Stimulated activated CD4-positive, alpha-beta T cell treated with anti-CD3 and anti-CD28 coated beads, Interleukin-4, amount 100 ng/mL, for 1 hour (primary cell): ENCODE data around the gene PTPRN.
A peak's percentile ranks its signal among the peaks of the same experiment; 100 is the strongest.

ENCODE experiments used
- DNase-seq: peaks from one replicate; pipeline ENCODE4 v3.0.0-alpha.2; 2020

PTPRN gene

GRCh38 chr2:219286436-219287115 is 22.6 kb downstream of the PTPRN start:
- DNase-seq = no peak

DNA sequence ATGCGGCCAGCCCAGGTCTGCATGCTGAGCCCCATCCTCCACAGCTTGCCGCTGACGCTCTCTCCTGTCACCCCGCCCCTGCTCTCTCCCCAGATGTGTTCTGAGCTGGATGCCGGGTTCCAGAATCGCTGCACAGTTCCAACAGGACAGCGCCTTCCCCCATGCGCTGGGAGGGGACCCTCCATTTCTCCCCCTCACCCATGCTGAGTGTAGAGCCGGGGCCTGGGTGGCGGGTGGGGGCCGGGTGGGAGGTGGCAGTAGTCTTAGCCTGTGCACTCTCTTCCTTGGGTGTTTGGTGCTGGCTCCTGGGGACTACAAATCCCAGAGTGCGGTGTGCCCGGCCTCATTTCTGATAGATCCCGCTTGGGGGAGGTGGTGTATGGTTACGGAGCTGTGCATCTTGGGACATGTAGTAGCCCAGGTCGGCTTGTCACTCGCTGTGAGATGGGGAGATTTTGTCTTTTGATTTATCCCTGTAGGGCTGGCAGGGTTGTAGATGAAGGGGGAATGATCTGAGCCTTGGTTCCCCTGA is 23.2 kb downstream of the PTPRN start:
- DNase-seq = no peak

DNA sequence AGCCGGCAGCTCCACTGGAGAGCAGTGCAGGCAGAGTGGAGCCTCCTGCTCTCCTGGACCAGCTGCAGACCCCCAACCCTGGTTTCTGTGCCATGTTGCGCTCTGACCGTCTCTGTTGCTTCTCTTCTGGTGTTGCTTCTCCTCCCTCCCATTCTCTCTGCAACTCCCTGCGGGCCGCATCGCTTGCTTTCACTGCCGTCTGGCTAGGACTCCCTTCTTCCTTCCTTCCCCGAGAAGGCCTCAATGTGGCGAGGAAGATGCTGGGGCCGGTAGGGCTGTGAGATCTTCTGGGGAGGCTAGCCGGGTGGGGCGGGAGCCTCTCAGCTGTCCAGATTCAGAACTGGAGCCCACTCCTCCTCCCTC is 23.8 kb downstream of the PTPRN start:
- no peak for DNase-seq

GRCh38 chr2:219284501-219285372 is 24.5 kb downstream of the PTPRN start:
- no peak for DNase-seq

GRCh38 chr2:219282943-219283581 is 26.1 kb downstream of the PTPRN start:
- no peak for DNase-seq

GRCh38 chr2:219282375-219282774 is 26.8 kb downstream of the PTPRN start:
- no peak for DNase-seq

GRCh38 chr2:219281588-219281987 is 27.6 kb downstream of the PTPRN start:
- DNase-seq = no peak

- DNase-seq = no peak
Measured at GRCh38 chr2:219280651-219281050, 28.6 kb downstream of the PTPRN start.

GRCh38 chr2:219279916-219280516 is 29.2 kb downstream of the PTPRN start:
- DNase-seq = no peak

- peak; percentile 99 for DNase-seq
Measured at GRCh38 chr2:219279151-219279915, 29.9 kb downstream of the PTPRN start, which contains the start of gene DNAJB2. DNAJB2 (plus strand) TSS chr2:219279366; CDS start chr2:219279834, 468 bp downstream.

DNA sequence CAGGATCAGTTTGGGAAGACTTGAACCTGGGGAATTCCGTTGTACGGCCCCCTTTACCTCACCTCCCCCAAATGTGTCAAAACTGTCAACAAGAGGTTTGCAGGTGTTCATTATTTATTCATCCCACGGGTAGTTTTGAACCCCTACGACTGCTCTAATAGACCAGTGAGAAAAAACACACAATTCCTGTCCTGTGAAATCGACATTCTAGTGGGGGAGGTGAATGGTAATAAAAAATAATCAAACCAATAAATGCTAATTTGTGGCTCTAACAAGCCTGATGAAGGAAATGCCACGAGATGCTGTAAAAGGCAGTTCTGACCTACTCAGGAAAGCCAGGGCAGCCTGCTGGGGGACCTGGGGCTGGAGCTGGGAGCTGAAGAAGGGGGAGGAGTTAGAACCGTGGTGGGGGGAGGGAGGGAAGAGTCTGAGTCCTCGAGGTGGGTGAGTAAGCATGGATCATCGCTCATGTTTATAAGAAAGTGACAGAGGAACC is 30.5 kb downstream of the PTPRN start:
- DNase-seq = no peak

DNA sequence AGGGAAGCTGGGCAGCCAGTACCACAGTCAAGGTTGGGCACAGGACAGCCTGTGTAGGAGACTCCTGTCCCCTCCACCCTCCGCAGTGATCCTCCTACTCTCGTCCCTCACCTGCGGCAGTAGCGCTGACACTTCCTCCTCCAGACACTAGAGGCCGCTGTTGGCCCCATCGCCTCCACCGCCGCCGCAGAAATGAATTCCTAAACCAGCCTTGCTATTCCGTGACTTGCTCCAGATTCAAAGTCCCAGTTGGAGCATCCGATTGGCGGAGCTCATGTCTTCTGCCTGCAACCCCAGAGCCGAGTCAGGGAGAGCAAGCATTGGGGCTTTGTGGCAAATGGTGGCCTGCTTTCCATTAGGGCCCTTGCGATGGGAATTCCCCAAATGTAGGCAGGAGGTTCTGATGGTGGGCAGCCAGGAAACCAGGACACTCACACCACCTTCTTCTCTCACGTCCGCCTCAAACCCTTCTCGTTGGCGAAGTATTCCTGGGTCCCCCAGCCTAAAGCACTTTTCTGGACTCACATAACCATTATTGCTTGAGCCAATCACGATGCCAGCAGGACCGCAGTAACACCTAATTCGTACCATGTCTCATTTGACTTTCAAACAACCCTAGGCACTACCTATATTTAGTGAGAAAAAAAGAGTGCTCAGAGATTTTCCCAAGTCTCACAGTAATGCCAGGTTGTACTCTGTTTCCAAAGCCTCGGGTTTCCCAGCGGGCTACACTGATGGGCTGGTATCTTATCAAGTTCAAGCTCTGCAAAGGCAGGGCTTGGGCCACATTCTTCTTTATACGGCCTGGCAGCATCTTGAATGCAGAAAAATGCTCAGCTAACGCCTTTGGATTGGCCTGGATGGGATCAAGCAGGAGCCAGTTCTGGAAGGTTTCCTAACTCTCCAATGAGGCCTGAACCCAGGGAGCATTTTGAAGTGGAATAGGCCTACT is 31.2 kb downstream of the PTPRN start:
- DNase-seq = peak; percentile 74

DNA sequence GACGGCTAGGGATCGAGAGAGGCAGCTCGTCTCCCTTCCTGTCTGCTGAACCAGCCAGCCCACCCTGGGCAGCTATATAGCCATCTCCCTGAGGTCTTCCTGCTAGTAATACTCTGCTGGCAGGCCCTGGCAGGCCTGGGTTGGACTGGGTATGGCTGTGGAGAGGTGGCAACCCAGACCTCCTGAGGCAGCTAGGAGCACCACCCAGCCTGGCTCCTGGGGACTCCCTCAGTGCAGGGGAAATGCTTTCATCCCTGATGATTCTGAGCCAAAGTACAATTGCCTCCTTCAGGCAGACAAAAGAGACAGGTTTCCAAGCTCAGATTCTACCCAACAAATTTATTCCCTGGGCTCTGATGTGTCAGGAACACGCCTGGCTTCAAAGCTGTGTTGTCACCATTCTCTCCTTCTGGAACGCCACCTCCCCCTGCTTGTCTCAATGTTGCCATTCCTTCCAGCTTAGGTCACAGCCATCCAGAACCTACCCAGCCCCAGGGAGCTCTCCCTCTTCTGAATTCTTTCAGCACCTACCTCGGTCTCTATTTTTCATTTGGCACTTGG is 34.8 kb downstream of the PTPRN start:
- no peak for DNase-seq

DNA sequence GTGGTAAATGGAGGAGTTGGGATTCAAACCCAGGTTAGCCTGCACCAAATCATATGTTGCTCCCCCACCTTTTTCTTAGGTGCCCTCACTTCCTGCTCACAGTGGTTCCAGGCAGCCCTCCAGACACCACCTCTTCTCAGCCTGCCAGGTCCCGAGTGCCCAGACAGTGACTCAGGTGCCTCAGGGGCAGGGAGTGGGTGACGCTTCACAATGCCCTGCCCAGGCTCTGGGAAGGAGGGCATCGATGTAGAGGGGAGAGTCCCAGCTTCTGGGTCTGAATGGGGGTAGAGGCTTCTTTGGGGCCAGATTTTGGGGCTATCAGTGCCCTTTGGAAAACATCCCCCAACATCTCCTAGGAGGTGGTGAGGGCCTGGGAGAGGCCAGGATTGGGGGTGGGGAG is 35.3 kb downstream of the PTPRN start:
- DNase-seq = no peak

DNA sequence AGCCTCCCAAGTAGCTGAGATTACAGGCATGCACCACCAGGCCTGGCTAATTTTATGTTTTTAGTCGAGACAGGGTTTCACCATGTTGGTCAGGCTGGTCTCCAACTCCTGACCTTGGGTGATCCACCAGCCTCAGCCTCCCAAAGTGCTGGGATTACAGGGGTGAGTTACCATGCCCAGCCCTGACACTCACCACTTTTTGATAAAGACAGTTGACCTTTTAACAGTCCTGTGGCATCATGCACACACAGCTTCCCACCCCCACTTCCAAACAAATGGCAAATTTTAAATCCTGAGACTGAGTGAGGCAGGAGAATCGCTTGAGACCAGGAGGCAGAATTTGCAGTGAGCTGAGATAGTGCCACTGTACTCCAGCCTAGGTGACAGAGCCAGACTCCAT is 36.2 kb downstream of the PTPRN start:
- no peak for DNase-seq

GRCh38 chr2:219272356-219272755 is 36.8 kb downstream of the PTPRN start:
- no peak for DNase-seq

- DNase-seq = no peak
Measured at GRCh38 chr2:219271021-219271420, 38.2 kb downstream of the PTPRN start.

DNA sequence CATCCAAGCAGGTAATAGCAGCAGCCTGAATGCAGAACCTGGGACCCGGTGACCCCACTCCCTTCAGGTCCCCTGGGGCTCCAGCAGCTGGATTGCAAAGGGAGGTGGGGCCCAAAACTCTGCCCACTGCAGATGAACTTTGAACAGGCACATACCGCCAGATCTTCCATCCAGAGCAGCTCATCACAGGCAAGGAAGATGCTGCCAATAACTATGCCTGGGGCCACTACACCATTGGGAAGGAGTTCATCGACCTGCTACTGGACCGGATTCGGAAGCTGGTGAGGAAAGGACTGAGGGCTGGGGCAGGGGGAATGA is 39.2 kb downstream of the PTPRN start:
- no peak for DNase-seq

DNA sequence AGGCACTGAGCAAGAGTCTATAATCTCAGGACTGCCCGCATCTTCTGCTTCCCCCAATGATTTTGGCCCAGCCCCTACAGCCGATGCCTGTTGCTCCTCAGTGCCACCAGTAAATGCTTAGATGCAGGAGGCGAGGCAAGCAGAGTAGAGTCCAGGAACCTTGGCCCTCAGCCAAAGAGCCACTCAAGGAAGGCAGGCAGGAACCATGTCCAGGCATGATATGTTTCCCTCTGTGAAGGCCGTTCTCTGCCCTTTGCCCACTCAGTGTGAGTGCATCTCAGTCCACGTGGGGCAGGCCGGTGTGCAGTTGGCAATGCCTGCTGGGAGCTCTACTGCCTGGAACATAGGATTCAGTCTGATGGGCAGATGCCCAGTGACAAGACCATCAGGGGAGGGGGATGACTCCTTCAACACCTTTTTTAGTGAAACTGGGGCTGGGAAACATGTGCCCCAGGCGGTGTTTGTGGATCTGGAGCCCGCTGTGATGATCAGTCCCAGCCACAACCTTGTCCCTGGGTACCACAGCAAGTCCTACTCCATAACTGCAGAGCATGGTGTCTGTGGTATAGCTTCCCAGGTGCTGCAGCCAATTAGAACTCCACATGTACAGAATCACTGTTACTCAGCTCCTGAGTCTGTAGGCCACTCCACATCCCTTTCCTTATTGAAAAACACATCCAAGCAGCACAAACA is 39.7 kb downstream of the PTPRN start:
- DNase-seq = no peak

- no peak for DNase-seq
Measured at GRCh38 chr2:219268294-219268693, 40.9 kb downstream of the PTPRN start.
